Measurements from ENCODE around the gene NNAT.

Gene NNAT

GRCh38 chr20:37570419-37570818 is 49.4 kb downstream of the NNAT start:
- in situ Hi-C loops (cut with MboI; ENCODE audit: low sequenced_read_pairs, unreplicated experiment), result loop anchor here (10.0 kb wide), 1 partner anchor 314 kb away; no protein-coding TSS in a partner anchor
- no peak for TF ChIP-seq CTCF (IDR thresholded peaks at IDR 0.05; ENCODE audit: borderline replicate concordance, control extremely low read depth, extremely low read depth, insufficient read depth, missing control alignments)

GRCh38 chr20:37571033-37571432 is 50.0 kb downstream of the NNAT start:
- TF ChIP-seq CTCF (IDR thresholded peaks at IDR 0.05; ENCODE audit: borderline replicate concordance, control extremely low read depth, extremely low read depth, insufficient read depth, missing control alignments), result no peak
- in situ Hi-C loops (cut with MboI; ENCODE audit: low sequenced_read_pairs, unreplicated experiment), result loop anchor here (10.0 kb wide), 1 partner anchor 314 kb away; no protein-coding TSS in a partner anchor
- DNase-seq (ENCODE audit: low spot score), result no peak

More at GRCh38 chr20:37570419-37570818, 49.4 kb downstream of the NNAT start:
- DNase-seq (ENCODE audit: low spot score), result no peak

Data from GM13976 (cell line).